Measurements from ENCODE around the gene FAM151A. TPM values are rescaled to one million over a fixed set of nuclear protein-coding genes. Genes with fewer than 3 reads are reported as not detected.

The FAM151A gene
- total and polyA plus RNA-seq, 2 donors (not counting 3 experiments of a cell fraction or from before 2014, with no cell fraction given) = not detected

GRCh38 chr1:54575605-54576290 lies 47.6 kb downstream of the FAM151A start:
- no peak for FAIRE-seq
- Histone ChIP-seq H3K4me1 (ENCODE audit: control insufficient read depth, extremely low read depth, insufficient read depth, low read length) (peaks cover 22% of the 10 kb centered on the region), H3K27me3 (ENCODE audit: control insufficient read depth in 2 of 2, insufficient read depth in 2 of 2, low read length in 2 of 2) (no peaks in the 10 kb centered on the region), H3K79me2 (ENCODE audit: control insufficient read depth, insufficient read depth, low read length) (no peaks in the 10 kb centered on the region), H2AFZ (ENCODE audit: low read depth, low read length) (no peak overlapping the region), H3K4me3 (replicated peaks in 1 of 3; ENCODE audit: insufficient read depth in 1 of 3, low read depth in 1 of 3, low read length in 3 of 3) (no peak overlapping the region), H3K27ac (ENCODE audit: insufficient read depth, low read depth, low read length) (no peak overlapping the region), H3K9me1 (replicated peaks; ENCODE audit: control insufficient read depth, extremely low read depth, insufficient read depth, low read length) (no peaks in the 10 kb centered on the region), H3K4me2 (ENCODE audit: insufficient read depth, low read length) (no peak overlapping the region), H3K36me3 (ENCODE audit: control insufficient read depth in 2 of 2, extremely low read depth in 1 of 2, insufficient read depth in 2 of 2, low read length in 2 of 2) (no peaks in the 10 kb centered on the region), H3K9me3 (replicated peaks; ENCODE audit: control insufficient read depth, insufficient read depth, low read length) (no peaks in the 10 kb centered on the region), H4K20me1 (replicated peaks; ENCODE audit: control insufficient read depth, extremely low read depth, insufficient read depth, low read length) (no peaks in the 10 kb centered on the region), H3K9ac (replicated peaks; ENCODE audit: extremely low read depth, insufficient read depth, low read length) (no peak overlapping the region)
- ChIA-PET CTCF (no interaction called here), POLR2A (no interaction called here)
- no peak for TF ChIP-seq GATA2 (IDR thresholded peaks at IDR 0.05; ENCODE audit: insufficient read depth, insufficient read length, low read depth, low read length)
- TF ChIP-seq MAX (IDR thresholded peaks at IDR 0.05; ENCODE audit: insufficient read depth, insufficient read length) = no peak
- BruUV-seq (replicated peaks) = no TSS peak
- no peak for DNase-seq (ENCODE audit: low read depth, low spot score)
- intact Hi-C loops (cut with micrococcal nuclease) = no loop called here
- dilution Hi-C loops (cut with MboI; ENCODE audit: extremely low pct_ligation_motif_present, low sequenced_read_pairs) = no loop called here

GRCh38 chr1:54575161-54575560 lies 48.2 kb downstream of the FAM151A start:
- Histone ChIP-seq H3K4me2 (ENCODE audit: insufficient read depth, low read length) (no peak overlapping the region), H4K20me1 (replicated peaks; ENCODE audit: control insufficient read depth, extremely low read depth, insufficient read depth, low read length) (no peaks in the 10 kb centered on the region), H3K36me3 (ENCODE audit: control insufficient read depth in 2 of 2, extremely low read depth in 1 of 2, insufficient read depth in 2 of 2, low read length in 2 of 2) (no peaks in the 10 kb centered on the region), H3K79me2 (ENCODE audit: control insufficient read depth, insufficient read depth, low read length) (no peaks in the 10 kb centered on the region), H3K4me1 (ENCODE audit: control insufficient read depth, extremely low read depth, insufficient read depth, low read length) (peaks cover 27% of the 10 kb centered on the region), H3K9me1 (replicated peaks; ENCODE audit: control insufficient read depth, extremely low read depth, insufficient read depth, low read length) (no peaks in the 10 kb centered on the region), H3K9ac (replicated peaks; ENCODE audit: extremely low read depth, insufficient read depth, low read length) (no peak overlapping the region), H3K9me3 (replicated peaks; ENCODE audit: control insufficient read depth, insufficient read depth, low read length) (no peaks in the 10 kb centered on the region), H3K27me3 (ENCODE audit: control insufficient read depth in 2 of 2, insufficient read depth in 2 of 2, low read length in 2 of 2) (no peaks in the 10 kb centered on the region), H3K27ac (ENCODE audit: insufficient read depth, low read depth, low read length) (no peak overlapping the region), H2AFZ (ENCODE audit: low read depth, low read length) (no peak overlapping the region), H3K4me3 (replicated peaks in 1 of 3; ENCODE audit: insufficient read depth in 1 of 3, low read depth in 1 of 3, low read length in 3 of 3) (no peak overlapping the region)
- dilution Hi-C loops (cut with MboI; ENCODE audit: extremely low pct_ligation_motif_present, low sequenced_read_pairs) = no loop called here
- intact Hi-C loops (cut with micrococcal nuclease) = no loop called here
- TF ChIP-seq JUN (IDR thresholded peaks at IDR 0.05; ENCODE audit: borderline replicate concordance, insufficient read depth, insufficient read length, low read depth) = no peak
- TF ChIP-seq FOS (IDR thresholded peaks at IDR 0.05; ENCODE audit: borderline replicate concordance, insufficient read depth, low read length) = no peak
- TF ChIP-seq MYC (IDR thresholded peaks at IDR 0.05; ENCODE audit: low read depth, low read length) = no peak
- no peak for TF ChIP-seq POLR2AphosphoS5 (IDR thresholded peaks at IDR 0.05; ENCODE audit: insufficient read depth, low read depth, low read length)
- no peak for TF ChIP-seq EZH2 (IDR thresholded peaks at IDR 0.05; ENCODE audit: borderline replicate concordance, low read depth, low read length, severe bottlenecking)
- no peak for TF ChIP-seq POLR2A (IDR thresholded peaks at IDR 0.05; ENCODE audit: low read depth, low read length)
- TF ChIP-seq GATA2 (IDR thresholded peaks at IDR 0.05; ENCODE audit: insufficient read depth, insufficient read length, low read depth, low read length) = no peak
- TF ChIP-seq MAX (IDR thresholded peaks at IDR 0.05; ENCODE audit: insufficient read depth, insufficient read length) = no peak
- TF ChIP-seq CTCF (IDR thresholded peaks at IDR 0.05; ENCODE audit: extremely low read depth in 1 of 2, insufficient read depth in 1 of 2, low read depth in 1 of 2, low read length in 2 of 2) = no peak
- POLR2A ChIA-PET = no interaction called here
- FAIRE-seq (no peak), DNase-seq (ENCODE audit: low read depth, low spot score) (no peak)
- CTCF ChIA-PET = no interaction called here
- BruUV-seq (replicated peaks) = no TSS peak

All from endothelial cell of umbilical vein (primary cell).